IPS-NIHi7 (cell line): ENCODE measurements around the gene SECISBP2.
"Not testable (repeated sequence)": the region's sequence is repeated elsewhere in the genome, so short reads cannot be mapped to it uniquely, and the experiment has no call there.

ENCODE experiments used
- DNase-seq: peaks from one replicate; pipeline ENCODE4 v3.0.0; 2012; ENCODE audit warnings: mixed read lengths; ENCODE audit errors: extremely low spot score

SECISBP2 gene, protein sequence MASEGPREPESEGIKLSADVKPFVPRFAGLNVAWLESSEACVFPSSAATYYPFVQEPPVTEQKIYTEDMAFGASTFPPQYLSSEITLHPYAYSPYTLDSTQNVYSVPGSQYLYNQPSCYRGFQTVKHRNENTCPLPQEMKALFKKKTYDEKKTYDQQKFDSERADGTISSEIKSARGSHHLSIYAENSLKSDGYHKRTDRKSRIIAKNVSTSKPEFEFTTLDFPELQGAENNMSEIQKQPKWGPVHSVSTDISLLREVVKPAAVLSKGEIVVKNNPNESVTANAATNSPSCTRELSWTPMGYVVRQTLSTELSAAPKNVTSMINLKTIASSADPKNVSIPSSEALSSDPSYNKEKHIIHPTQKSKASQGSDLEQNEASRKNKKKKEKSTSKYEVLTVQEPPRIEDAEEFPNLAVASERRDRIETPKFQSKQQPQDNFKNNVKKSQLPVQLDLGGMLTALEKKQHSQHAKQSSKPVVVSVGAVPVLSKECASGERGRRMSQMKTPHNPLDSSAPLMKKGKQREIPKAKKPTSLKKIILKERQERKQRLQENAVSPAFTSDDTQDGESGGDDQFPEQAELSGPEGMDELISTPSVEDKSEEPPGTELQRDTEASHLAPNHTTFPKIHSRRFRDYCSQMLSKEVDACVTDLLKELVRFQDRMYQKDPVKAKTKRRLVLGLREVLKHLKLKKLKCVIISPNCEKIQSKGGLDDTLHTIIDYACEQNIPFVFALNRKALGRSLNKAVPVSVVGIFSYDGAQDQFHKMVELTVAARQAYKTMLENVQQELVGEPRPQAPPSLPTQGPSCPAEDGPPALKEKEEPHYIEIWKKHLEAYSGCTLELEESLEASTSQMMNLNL

GRCh38 chr9:89318123-89319014, at the start of gene SECISBP2:
Gene SECISBP2, plus strand, starts transcription at chr9:89318500. Its CDS starts 77 bp downstream, at chr9:89318577.
- DNase-seq: peak; percentile 93

- DNase-seq: no peak
These were observed 44.6 kb upstream of the SECISBP2 start for GRCh38 chr9:89273528-89274279.

DNA sequence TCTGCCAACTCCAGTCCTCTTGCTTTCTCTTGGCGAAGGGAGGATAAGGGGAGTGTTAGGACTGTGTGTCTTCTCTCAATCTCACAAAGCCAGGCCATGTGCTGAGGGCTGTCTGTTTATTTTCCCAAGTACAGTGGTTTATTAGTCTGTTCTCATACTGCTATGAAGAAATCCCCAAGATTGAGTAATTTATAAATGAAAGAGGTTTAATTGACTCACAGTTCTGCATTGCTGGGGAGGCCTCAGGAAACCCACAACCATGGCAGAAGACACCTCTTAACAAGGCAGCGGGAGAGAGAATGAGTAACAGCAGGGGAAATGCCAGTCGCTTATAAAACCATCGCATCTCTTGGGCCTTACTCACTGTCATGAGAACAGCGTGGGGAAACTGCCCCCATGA, 43.5 kb upstream of the SECISBP2 start:
- DNase-seq: no peak

- DNase-seq: not testable (repeated sequence)
These were observed 42.3 kb upstream of the SECISBP2 start for GRCh38 chr9:89276040-89276439.

GRCh38 chr9:89277043-89277442, 41.3 kb upstream of the SECISBP2 start:
- DNase-seq: no peak

GRCh38 chr9:89277454-89277853, 40.8 kb upstream of the SECISBP2 start:
- no peak for DNase-seq

DNA sequence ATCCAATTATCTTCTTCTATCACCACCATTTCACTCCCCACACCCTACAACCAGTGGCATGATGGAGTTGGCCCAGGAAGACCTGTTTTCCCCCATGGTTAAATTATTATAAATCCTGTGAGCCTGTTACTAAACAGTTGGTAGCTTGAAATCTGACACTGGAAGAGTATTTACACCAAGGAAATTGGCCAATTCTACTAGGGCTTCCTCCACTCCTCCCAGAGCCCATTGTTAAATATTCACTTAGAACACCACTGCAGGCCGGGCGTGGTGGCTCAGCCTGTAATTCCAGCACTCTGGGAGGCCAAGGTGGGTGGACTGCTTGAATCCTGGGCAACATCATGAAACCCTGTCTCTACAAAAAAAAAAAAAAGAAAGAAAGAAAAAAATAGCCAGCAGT, 39.7 kb upstream of the SECISBP2 start:
- DNase-seq: no peak

GRCh38 chr9:89278997-89279739, 39.1 kb upstream of the SECISBP2 start:
- DNase-seq: peak; percentile 60

- DNase-seq: no peak
These were observed 37.2 kb upstream of the SECISBP2 start for GRCh38 chr9:89281106-89281505.

GRCh38 chr9:89282248-89282968, 35.9 kb upstream of the SECISBP2 start:
- DNase-seq: not testable (repeated sequence)

DNA sequence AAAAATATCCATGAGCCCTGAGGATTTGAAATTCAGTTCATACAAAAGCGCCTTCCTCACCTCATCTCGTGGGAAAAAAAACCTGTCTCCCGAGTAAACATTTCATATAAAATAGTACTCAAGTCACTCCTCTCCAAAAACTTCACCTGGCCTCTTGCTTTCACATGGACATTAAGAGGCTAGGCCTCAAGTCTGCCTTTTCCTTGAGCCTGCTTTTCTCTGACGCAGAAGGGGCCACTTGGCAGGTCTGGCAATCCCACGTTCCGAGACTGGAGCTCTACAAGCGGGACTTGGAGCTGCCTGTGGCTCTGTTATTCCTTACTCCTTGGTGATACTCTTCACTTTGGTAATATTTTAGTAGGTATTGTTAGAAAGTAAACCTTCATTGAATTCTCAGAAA, 34.2 kb upstream of the SECISBP2 start:
- DNase-seq: no peak

GRCh38 chr9:89291741-89292140, 26.6 kb upstream of the SECISBP2 start:
- no peak for DNase-seq

GRCh38 chr9:89293014-89293413, 25.3 kb upstream of the SECISBP2 start:
- DNase-seq: no peak

GRCh38 chr9:89295400-89295799, 22.9 kb upstream of the SECISBP2 start:
- DNase-seq: no peak

GRCh38 chr9:89301996-89302395, 16.3 kb upstream of the SECISBP2 start:
- DNase-seq: not testable (repeated sequence)

DNA sequence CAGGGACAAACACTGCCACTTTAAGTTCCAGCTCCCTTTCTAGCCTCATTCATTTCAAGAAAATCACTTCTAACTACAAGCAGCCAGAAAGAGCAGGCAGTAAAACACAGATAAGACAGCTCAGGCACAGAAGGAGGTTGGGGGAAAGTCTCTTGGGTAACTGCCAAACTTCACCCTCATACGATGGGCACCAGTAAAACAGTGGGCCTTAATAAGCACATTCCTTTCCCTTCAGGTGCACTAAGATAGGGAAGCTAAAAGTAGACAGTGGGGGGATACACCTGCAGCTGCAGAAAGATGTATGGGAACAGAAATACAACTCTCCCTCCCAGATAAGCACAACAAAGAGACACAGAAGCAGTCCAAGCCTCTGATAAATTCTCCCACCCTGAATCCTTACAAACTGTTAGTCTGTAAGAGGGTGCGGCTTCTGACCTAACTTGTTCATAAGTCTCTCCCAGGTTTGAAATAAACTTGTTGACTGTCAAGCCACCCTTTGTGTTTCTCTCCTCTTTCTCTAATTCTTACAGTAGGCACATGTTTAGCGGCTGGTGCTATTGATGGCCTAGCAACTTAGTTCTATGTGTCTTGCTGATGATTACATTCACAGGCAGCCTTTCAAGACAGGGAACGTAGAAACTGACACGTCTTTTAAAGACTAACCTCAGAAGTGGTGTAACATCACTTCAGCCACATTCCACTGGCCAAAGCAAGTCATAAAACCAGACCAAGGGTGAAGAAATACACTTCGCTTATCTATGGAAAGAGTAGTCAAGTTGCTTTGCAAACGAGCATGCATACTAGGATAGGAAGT, 14.1 kb upstream of the SECISBP2 start:
- no peak for DNase-seq

GRCh38 chr9:89304834-89305188, 13.5 kb upstream of the SECISBP2 start:
- no peak for DNase-seq

GRCh38 chr9:89305868-89306267, 12.4 kb upstream of the SECISBP2 start:
- DNase-seq: no peak

DNA sequence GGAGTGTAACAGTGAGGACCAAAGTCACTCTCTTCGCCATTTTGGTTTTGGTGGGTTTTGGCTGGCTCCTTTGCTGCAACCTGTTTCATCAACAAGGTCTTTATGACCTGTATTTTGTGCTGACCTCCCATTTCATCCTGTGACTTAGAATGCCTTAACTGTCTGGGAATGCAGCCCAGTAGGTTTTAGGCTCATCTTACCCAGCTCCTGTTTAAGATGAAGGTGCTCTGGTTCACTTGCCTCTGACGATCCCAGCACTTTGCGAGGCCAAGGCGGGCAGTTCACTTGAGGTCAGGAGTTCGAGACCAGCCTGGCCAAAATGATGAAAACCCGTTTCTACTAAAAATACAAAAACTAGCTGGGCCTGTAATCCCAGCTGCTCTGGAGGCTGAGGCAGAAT, 9.1 kb upstream of the SECISBP2 start:
- no peak for DNase-seq
